IMR-90 (cell line): ENCODE data around the gene ST6GALNAC3.

Experiments used
- BHLHE40 ChIP-seq: fragments of 150-350 bp; IDR thresholded peaks from 2 replicates; pipeline ENCODE4 v1.6.1; 2016; ENCODE audit warnings: mild to moderate bottlenecking, low read depth, low read length
- CHD1 ChIP-seq: IDR thresholded peaks from 2 replicates; pipeline ENCODE4 v1.6.1; 2012; ENCODE audit warnings: low read depth, low read length, improper control_type of control experiment
- CTCF ChIP-seq: conservative IDR thresholded peaks from 2 replicates; pipeline ENCODE4 v1.5.1; 2012; ENCODE audit warnings: mild to moderate bottlenecking, low read depth, low read length, improper control_type of control experiment
- MAFK ChIP-seq: IDR thresholded peaks from 2 replicates; pipeline ENCODE4 v1.6.1; 2012; ENCODE audit warnings: low read depth, low read length, improper control_type of control experiment
- MAZ ChIP-seq: IDR thresholded peaks from 2 replicates; pipeline ENCODE4 v1.6.1; 2012; ENCODE audit warnings: low read depth, mild to moderate bottlenecking, low read length, improper control_type of control experiment, moderate library complexity, borderline replicate concordance
- MXI1 ChIP-seq: IDR thresholded peaks from 2 replicates; pipeline ENCODE4 v1.6.1; 2012; ENCODE audit warnings: low read depth, mild to moderate bottlenecking, low read length, moderate library complexity, borderline replicate concordance
- NFE2L2 ChIP-seq: fragments of 150-350 bp; IDR thresholded peaks from 2 replicates; pipeline ENCODE4 v1.6.1; 2016; ENCODE audit warnings: low read depth, mild to moderate bottlenecking, low read length
- POLR2A ChIP-seq: IDR thresholded peaks from 2 replicates; pipeline ENCODE4 v1.6.1; 2012; ENCODE audit warnings: mild to moderate bottlenecking, low read depth, low read length
- RAD21 ChIP-seq: IDR thresholded peaks from 2 replicates; pipeline ENCODE4 v1.6.1; 2012; ENCODE audit warnings: low read length, improper control_type of control experiment
- SMC3 ChIP-seq: fragments of 150-350 bp; IDR thresholded peaks from 2 replicates; pipeline ENCODE4 v1.6.1; 2016; ENCODE audit warnings: low read depth, mild to moderate bottlenecking, antibody characterized with exemption, low read length, moderate library complexity
- USF2 ChIP-seq: fragments of 150-350 bp; IDR thresholded peaks from 2 replicates; pipeline ENCODE4 v1.6.1; 2017; ENCODE audit warnings: mild to moderate bottlenecking, antibody characterized with exemption, low read length, low read depth

GRCh38 chr1:76669131-76669530, 594.6 kb downstream of the ST6GALNAC3 start:
- TF ChIP-seq RAD21 (no peak), SMC3 (no peak), POLR2A (no peak), CTCF (no peak), MAZ (no peak), BHLHE40 (no peak), NFE2L2 (no peak), MAFK (no peak), CHD1 (no peak), MXI1 (no peak), USF2 (no peak)
